Activated T-cell treated with anti-CD3 and anti-CD28 coated beads, Interleukin-2, amount 50 U/mL, for 4 hours (primary cell): ENCODE measurements around the gene GNB1. TPM values are rescaled to one million over a fixed set of nuclear protein-coding genes. Genes with fewer than 3 reads are reported as not detected.
"Not testable (repeated sequence)": the region's sequence is repeated elsewhere in the genome, so short reads cannot be mapped to it uniquely, and the experiment has no call there.

Source experiments
- ATAC-seq, 2 donors: fragments of 200-7000 bp; cut with Tn5 transposase; one replicate each; pipeline ENCODE4 v1.10.0; 2021
- DNase-seq: peaks from one replicate; pipeline ENCODE4 v3.0.0-alpha.2; 2020
- H3K27me3 Mint-ChIP-seq: one replicate; pipeline ENCODE4 v1.8.0; 2021; ENCODE audit warnings: low read depth, mixed read lengths
- H3K36me3 Mint-ChIP-seq: one replicate; pipeline ENCODE4 v1.8.0; 2022; ENCODE audit warnings: mixed read lengths; ENCODE audit not compliant: insufficient read depth
- H3K4me1 Mint-ChIP-seq: one replicate; pipeline ENCODE4 v1.8.0; 2021; ENCODE audit warnings: low read depth, mixed read lengths
- H3K4me3 Mint-ChIP-seq: one replicate; pipeline ENCODE4 v1.8.0; 2021; ENCODE audit warnings: mild to moderate bottlenecking, moderate library complexity, mixed read lengths
- H3K9me3 Mint-ChIP-seq: one replicate; pipeline ENCODE4 v1.8.0; 2021; ENCODE audit warnings: mixed read lengths
- total RNA-seq, 3 donors: library from RNA; stranded (reverse); gene quantifications; one replicate each; pipeline ENCODE4 v1.2.1, GENCODE V29; 2021

The GNB1 gene
- total RNA-seq, 3 donors from 2014 or later, result 354 to 395 (median 387) TPM

DNA sequence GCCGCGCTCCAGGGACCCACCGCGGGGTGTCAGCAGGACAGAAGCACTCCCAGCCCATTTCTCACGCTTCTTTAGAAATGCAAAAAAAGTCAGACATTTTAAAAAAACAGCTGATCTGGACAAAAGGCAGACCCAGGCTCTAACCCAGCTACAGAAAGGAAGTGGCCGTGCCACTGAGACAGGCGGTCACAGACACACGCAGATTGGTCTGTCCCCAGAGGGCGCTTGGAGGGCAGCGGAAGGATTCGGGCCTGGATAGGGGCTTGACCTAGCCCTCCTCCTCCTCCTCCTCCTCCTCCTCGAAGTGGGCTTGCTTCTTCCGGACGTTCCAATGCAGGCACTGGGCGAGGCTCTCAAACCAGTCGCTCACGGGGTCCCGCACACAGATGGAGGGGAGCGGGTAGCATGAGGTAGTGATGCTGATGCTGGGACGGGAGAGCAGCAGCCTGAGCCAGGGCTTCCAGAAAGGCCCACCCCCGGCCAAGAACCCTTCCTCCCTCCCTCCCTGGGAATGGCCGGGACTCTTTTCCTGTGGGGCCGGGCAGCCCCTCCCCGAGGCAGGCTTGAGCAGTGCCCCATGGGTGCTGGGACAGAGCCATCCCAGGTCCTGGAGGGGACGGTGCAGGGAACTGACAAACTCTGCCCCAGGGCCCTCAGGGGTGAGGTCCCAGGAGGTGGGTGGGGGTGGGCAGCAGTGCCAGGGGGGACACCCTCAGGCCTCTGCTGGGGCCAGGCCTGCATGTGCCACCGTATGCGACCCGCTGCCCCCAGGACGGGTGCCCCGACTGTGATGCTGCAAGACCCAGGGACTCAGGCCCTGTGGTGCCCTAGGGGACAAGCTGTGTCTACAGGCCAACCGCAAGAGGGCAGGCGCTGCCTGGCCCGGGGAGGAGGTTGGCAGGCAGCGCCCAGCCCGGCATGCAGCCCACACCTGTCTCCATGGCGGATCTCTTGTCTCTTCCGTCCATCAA, 138.0 kb downstream of the GNB1 start:
- Mint-ChIP-seq H3K27me3 (no peaks in the 10 kb centered on the region), H3K36me3 (peaks cover 11% of the 10 kb centered on the region), H3K4me3 (no peak overlapping the region), H3K9me3 (no peaks in the 10 kb centered on the region), H3K4me1 (peaks cover 3% of the 10 kb centered on the region)
- no peak for DNase-seq
- no peak for ATAC-seq

DNA sequence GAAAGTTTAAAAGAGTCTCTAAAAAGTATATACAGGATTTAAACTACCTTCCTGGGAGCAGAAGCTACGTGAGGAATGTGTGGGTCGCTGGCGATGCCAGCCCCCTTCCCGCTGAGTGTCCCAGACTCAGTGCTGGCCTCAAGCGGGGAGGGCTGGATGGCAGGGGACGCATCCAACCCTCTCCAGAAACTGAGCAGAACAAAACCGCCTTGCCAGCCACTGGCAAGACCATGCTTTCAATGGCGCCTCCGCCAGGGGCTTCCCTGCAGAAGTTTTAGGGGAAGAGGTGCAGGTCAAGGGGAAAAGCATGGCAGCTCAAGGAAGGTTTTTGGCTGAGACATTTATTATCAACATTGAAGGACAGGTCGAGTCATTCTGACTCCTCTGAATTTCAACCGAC, 138.7 kb downstream of the GNB1 start:
- ATAC-seq (no peak), DNase-seq (no peak)
- Mint-ChIP-seq H3K27me3 (no peaks in the 10 kb centered on the region), H3K36me3 (peaks cover 9% of the 10 kb centered on the region), H3K4me1 (peaks cover 3% of the 10 kb centered on the region), H3K9me3 (no peaks in the 10 kb centered on the region), H3K4me3 (no peak overlapping the region)

- H3K27me3 Mint-ChIP-seq, H3K4me1 Mint-ChIP-seq: not testable (repeated sequence)
These were observed 140.9 kb downstream of the GNB1 start for GRCh38 chr1:1749941-1750340.

GRCh38 chr1:1748686-1749321, 142.1 kb downstream of the GNB1 start:
- Mint-ChIP-seq H3K4me3 (peak overlapping the region; percentile 42), H3K36me3 (peaks cover 6% of the 10 kb centered on the region), H3K9me3 (no peaks in the 10 kb centered on the region), H3K27me3 (no peaks in the 10 kb centered on the region), H3K4me1 (peaks cover 3% of the 10 kb centered on the region)
- ATAC-seq (no peak), DNase-seq (no peak)

More at GRCh38 chr1:1749941-1750340, 140.9 kb downstream of the GNB1 start:
- not testable (repeated sequence) for DNase-seq, H3K4me3 Mint-ChIP-seq, H3K36me3 Mint-ChIP-seq, H3K9me3 Mint-ChIP-seq, ATAC-seq

- H3K9me3 Mint-ChIP-seq, H3K27me3 Mint-ChIP-seq, H3K36me3 Mint-ChIP-seq, DNase-seq, H3K4me1 Mint-ChIP-seq: not testable (repeated sequence)
- H3K4me3 Mint-ChIP-seq, result peak overlapping the region; percentile 84
- ATAC-seq, result peak; percentile 86 to 92
These were observed 144.3 kb downstream of the GNB1 start for GRCh38 chr1:1746566-1746909.

DNA sequence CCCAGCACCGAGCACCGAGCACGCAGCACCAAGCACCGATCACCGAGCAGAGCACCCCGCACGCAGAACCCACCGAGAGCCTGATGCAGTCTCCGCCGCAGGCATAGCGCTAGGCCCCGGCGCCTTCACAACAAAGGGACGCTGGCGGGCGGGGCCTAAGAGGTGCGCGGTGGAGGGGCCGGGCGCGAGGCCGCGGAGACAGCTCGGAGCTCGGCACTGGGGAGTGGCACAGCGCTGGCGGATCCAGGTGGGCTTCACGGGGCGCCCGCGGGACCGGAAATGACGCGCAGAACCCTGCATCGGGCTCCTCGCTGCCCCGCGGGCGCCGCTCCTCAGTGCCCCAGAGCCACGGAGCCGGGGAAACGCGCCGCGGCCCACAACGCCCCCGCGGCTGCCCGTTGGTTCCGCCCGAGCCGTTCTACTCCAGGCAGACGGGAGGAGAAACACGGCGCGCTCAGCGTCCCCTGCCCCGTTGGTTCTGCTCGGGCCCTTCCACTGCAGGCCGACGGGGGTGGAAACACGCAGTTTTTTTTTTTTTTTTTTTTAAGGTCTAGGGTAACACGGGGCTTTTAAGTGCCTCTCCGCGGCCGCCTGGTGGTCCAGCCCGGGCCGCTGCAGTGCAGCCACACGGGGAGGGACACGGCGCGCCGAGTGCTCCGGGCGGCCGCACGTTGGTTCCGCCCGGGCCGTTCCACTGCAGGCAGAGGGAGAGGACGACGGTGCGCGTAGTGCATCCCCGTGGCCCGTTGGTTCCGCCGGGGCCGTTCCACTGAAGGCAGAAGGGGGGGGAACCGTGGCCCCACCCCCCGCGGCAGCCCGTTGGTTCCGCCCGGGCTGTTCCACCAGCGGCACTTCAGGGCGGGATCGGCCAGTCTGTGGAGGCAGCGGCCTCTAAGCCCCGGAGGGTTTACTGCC, 145.0 kb downstream of the GNB1 start:
- not testable (repeated sequence) for H3K9me3 Mint-ChIP-seq, H3K36me3 Mint-ChIP-seq, H3K4me1 Mint-ChIP-seq, H3K27me3 Mint-ChIP-seq
- H3K4me3 Mint-ChIP-seq, result peak overlapping the region; percentile 84
- DNase-seq (peak; percentile 71), ATAC-seq (peak; percentile 72 to 76)

GRCh38 chr1:1742529-1742928, 148.4 kb downstream of the GNB1 start:
- H3K27me3 Mint-ChIP-seq, DNase-seq, H3K4me3 Mint-ChIP-seq, H3K36me3 Mint-ChIP-seq, H3K4me1 Mint-ChIP-seq, H3K9me3 Mint-ChIP-seq, ATAC-seq: not testable (repeated sequence)

- H3K4me1 Mint-ChIP-seq, H3K9me3 Mint-ChIP-seq, DNase-seq, H3K36me3 Mint-ChIP-seq, ATAC-seq, H3K27me3 Mint-ChIP-seq, H3K4me3 Mint-ChIP-seq: not testable (repeated sequence)
These were observed 149.9 kb downstream of the GNB1 start for GRCh38 chr1:1741013-1741412.

- not testable (repeated sequence) for H3K4me3 Mint-ChIP-seq, H3K27me3 Mint-ChIP-seq, DNase-seq, H3K4me1 Mint-ChIP-seq, H3K9me3 Mint-ChIP-seq, H3K36me3 Mint-ChIP-seq
- ATAC-seq, result peak in 1 of 2 donors; percentile 39
These were observed 152.0 kb downstream of the GNB1 start for GRCh38 chr1:1738799-1739337.

DNA sequence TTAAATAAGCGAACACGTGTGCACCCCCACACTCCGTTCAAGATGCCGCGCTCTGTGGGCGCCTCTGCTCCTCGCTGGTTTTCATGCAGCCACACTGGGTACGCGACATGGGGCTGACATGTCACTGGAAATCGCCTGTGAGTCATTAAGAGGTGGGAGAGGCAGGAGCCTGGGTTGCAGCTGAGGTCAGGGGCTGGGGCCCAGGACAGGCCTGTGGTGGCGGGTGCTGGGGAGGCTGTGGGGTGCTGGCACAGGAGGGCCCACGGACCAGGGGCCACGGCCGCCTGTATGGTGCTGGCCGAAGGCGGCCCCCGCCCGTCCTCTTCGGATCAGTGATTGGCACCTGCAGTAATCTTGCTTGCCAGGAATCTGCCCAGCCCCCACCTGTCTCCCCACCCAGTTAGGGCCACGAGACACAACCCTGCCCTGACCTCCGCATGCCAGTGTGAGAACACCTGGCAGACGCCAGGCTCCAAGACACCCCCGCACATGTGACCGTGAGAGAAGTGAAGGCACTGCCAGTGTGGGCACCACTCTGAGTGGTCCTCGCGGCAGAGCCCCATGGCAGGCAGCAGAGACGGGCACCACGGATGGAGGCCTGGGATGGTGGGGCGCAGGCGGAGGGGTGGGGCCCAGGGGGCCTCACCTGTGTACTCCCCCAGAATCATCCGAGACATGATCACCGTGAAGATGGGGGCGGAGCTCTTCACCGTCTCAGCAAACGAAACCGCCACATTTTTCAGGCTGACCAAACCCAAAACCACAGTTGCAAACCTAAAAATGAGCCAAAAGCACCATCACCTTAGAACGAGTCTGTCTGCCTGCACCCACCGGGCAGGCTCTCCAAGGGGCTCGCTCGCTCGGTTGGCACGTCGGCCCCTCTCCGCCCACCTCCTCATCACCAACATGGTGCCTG, 153.0 kb downstream of the GNB1 start:
- not testable (repeated sequence) for H3K4me3 Mint-ChIP-seq, H3K9me3 Mint-ChIP-seq, H3K27me3 Mint-ChIP-seq, DNase-seq, H3K36me3 Mint-ChIP-seq, H3K4me1 Mint-ChIP-seq
- peak in 1 of 2 donors; percentile 40 for ATAC-seq

Other genes with a start within 250 kb of the GNB1 start
- 10 to 100 TPM; 39.2 to 45.9 (median 43.0) TPM for gene CDK11B, start 232.1 kb downstream of the GNB1 start, total RNA-seq
- 10 to 100 TPM; 14.8 to 27.2 (median 20.2) TPM for gene SLC35E2B, start 198.3 kb downstream of the GNB1 start, total RNA-seq
- gene CDK11A, start 166.7 kb downstream of the GNB1 start, total RNA-seq, result 100 to 1,000 TPM in 2 of 3 donors, 10 to 100 TPM in 1; 90.1 to 143 (median 126) TPM
- 100 to 1,000 TPM in 2 of 3 donors, 10 to 100 TPM in 1; 98.7 to 108 (median 106) TPM for gene NADK, start 112.6 kb downstream of the GNB1 start, total RNA-seq
- under 1 TPM; 0.38 to 0.61 (median 0.51) TPM for gene CALML6, start 24.2 kb upstream of the GNB1 start, total RNA-seq
- 1 to 10 TPM; 2.4 to 3.5 (median 2.5) TPM for gene TMEM52, start 28.2 kb upstream of the GNB1 start, total RNA-seq
- not detected for gene CFAP74, start 112.7 kb upstream of the GNB1 start, total RNA-seq
- not detected for gene GABRD, start 128.3 kb upstream of the GNB1 start, total RNA-seq
- gene PRKCZ, start 159.3 kb upstream of the GNB1 start, total RNA-seq, result 10 to 100 TPM; 15.0 to 15.6 (median 15.0) TPM